CD4-positive, CD25-positive, alpha-beta regulatory T cell (primary cell): ENCODE data around the gene PLAAT5. TPM values are rescaled to one million over a fixed set of nuclear protein-coding genes. Genes with fewer than 3 reads are reported as not detected.

Experiments
- ATAC-seq, 2 donors: fragments of 150-1000 bp; cut with Tn5 transposase; one replicate each; pipeline ENCODE4 v1.10.0; 2021; ENCODE audit warnings: low read depth in 2 of 2, moderate number of reproducible peaks in 2 of 2, moderate library complexity in 1 of 2
- DNase-seq, 3 donors: peaks; one replicate each; pipeline versions ENCODE4 v3.0.0 to v3.0.0-alpha.2; 2012 to 2022; ENCODE audit warnings: mixed read lengths in 1 of 3
- H3K27ac ChIP-seq: one replicate; pipeline ENCODE4 v1.7.0; 2013; ENCODE audit warnings: mild to moderate bottlenecking, low read length; ENCODE audit not compliant: insufficient read depth, poor library complexity, severe bottlenecking
- H3K27me3 ChIP-seq: one replicate; pipeline ENCODE4 v1.7.0; 2013; ENCODE audit warnings: low read length; ENCODE audit not compliant: control insufficient read depth, insufficient read depth
- H3K36me3 ChIP-seq: one replicate; pipeline ENCODE4 v1.7.0; 2013; ENCODE audit warnings: mild to moderate bottlenecking, low read length, moderate library complexity; ENCODE audit not compliant: control insufficient read depth, insufficient read depth
- H3K4me1 ChIP-seq: 2 replicates; pipeline ENCODE4 v1.7.0; 2013; ENCODE audit warnings: mild to moderate bottlenecking, low read length; ENCODE audit not compliant: insufficient read depth, control insufficient read depth, poor library complexity, severe bottlenecking
- H3K4me3 ChIP-seq: one replicate; pipeline ENCODE4 v1.7.0; 2013; ENCODE audit warnings: low read depth, mild to moderate bottlenecking, low read length, moderate library complexity
- H3K9me3 ChIP-seq, 2 experiments: 1 replicate in 1 of 2; 2 replicates in 1 of 2; pipeline ENCODE4 v1.7.0; 2013; ENCODE audit warnings: low read length in 2 of 2, mild to moderate bottlenecking in 1 of 2, moderate library complexity in 1 of 2; ENCODE audit not compliant: control insufficient read depth in 2 of 2
- H3K27ac Mint-ChIP-seq, 3 donors: one replicate each; pipeline ENCODE4 v1.8.0; 2020 to 2022; ENCODE audit warnings: mild to moderate bottlenecking in 3 of 3, mixed read lengths in 3 of 3, moderate library complexity in 2 of 3
- H3K27me3 Mint-ChIP-seq: one replicate; pipeline ENCODE4 v1.8.0; 2022; ENCODE audit warnings: mild to moderate bottlenecking, mixed read lengths
- H3K36me3 Mint-ChIP-seq: one replicate; pipeline ENCODE4 v1.8.0; 2020; ENCODE audit warnings: mixed read lengths
- H3K4me1 Mint-ChIP-seq, 4 donors: one replicate each; pipeline ENCODE4 v1.8.0; 2020 to 2022; ENCODE audit warnings: mixed read lengths in 4 of 4, mild to moderate bottlenecking in 1 of 4
- H3K4me3 Mint-ChIP-seq, 4 donors: one replicate each; pipeline ENCODE4 v1.8.0; 2020 to 2022; ENCODE audit warnings: mild to moderate bottlenecking in 4 of 4, mixed read lengths in 4 of 4, moderate library complexity in 3 of 4
- H3K9me3 Mint-ChIP-seq, 7 donors: one replicate each; pipeline ENCODE4 v1.8.0; 2020 to 2022; ENCODE audit warnings: mixed read lengths in 7 of 7, mild to moderate bottlenecking in 3 of 7, moderate library complexity in 2 of 7
- polyA plus RNA-seq, 4 donors: library from polyadenylated mRNA; unstranded; fragments of 300-500 nt; fragmentation: Illumina TruSeq; gene quantifications; one replicate each; pipeline ENCODE4 v1.2.3, GENCODE V29; 2021
- total RNA-seq: library from RNA; stranded (reverse); gene quantifications from one replicate; pipeline ENCODE4 v1.2.3, GENCODE V29; 2022

PLAAT5 gene, protein sequence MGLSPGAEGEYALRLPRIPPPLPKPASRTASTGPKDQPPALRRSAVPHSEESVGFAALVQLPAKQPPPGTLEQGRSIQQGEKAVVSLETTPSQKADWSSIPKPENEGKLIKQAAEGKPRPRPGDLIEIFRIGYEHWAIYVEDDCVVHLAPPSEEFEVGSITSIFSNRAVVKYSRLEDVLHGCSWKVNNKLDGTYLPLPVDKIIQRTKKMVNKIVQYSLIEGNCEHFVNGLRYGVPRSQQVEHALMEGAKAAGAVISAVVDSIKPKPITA
- total RNA-seq (1.8 TPM), polyA plus RNA-seq (not detected)

DNA sequence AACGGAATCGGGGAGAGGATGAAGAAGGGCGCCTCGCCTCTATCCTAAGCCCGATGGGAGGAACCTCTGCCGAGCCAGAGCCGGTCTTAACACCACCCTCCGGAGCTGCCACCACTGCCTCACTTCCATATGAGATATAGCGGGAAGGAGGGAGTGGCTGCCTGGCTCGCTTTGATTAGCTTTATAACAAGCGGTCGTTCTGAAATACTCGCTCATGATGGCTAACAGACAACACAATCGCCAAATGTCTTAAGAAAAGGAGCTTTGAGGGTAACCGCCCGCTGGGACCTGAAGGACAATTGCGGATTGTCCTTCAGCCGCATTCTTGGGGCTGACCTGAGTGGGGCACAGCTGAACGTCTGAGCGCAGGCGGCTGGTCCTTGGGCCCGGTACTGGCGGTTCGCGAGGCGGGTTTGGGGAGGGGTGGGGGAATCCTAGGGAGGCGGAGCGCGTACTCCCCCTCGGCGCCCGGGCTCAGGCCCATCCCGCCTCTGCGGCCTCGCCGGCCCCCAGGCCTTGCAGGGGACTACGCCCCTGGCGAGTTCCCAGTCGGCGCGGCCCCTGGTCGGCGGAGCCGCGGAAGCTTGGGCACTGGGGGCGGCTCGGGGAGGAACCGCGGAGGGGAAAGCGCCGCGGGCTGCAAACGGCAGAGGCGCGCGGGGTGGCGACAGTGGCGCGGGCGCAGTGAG, at the start of gene PLAAT5:
Gene PLAAT5, minus strand, starts transcription at position 617 of the 689 bp plus-strand sequence. Its CDS starts 133 bp downstream, at position 484.
- Histone ChIP-seq H3K9me3 (peaks cover 0 to under 1% of the 10 kb centered on the region in 2 experiments), H3K36me3 (no peaks in the 10 kb centered on the region), H3K4me1 (peaks cover 10% of the 10 kb centered on the region), H3K27me3 (peaks cover 21% of the 10 kb centered on the region), H3K27ac (no peak within 1 kb of the TSS), H3K4me3 (peak within 1 kb of the TSS; percentile 77)
- H3K27ac Mint-ChIP-seq: peak within 1 kb of the TSS in 2 of 3 donors; percentile 47 to 50
- peaks cover 0 to 5% (median 0%) of the 10 kb centered on the region in 7 donors for H3K9me3 Mint-ChIP-seq
- H3K4me3 Mint-ChIP-seq: peak within 1 kb of the TSS; percentile 24 to 83 (median 76)
- H3K36me3 Mint-ChIP-seq: no peaks in the 10 kb centered on the region
- peak in 1 of 2 donors; percentile 40 for ATAC-seq
- peaks cover 83% of the 10 kb centered on the region for H3K27me3 Mint-ChIP-seq
- DNase-seq: no peak
- H3K4me1 Mint-ChIP-seq: peaks cover 0 to 21% (median 9%) of the 10 kb centered on the region in 4 donors

DNA sequence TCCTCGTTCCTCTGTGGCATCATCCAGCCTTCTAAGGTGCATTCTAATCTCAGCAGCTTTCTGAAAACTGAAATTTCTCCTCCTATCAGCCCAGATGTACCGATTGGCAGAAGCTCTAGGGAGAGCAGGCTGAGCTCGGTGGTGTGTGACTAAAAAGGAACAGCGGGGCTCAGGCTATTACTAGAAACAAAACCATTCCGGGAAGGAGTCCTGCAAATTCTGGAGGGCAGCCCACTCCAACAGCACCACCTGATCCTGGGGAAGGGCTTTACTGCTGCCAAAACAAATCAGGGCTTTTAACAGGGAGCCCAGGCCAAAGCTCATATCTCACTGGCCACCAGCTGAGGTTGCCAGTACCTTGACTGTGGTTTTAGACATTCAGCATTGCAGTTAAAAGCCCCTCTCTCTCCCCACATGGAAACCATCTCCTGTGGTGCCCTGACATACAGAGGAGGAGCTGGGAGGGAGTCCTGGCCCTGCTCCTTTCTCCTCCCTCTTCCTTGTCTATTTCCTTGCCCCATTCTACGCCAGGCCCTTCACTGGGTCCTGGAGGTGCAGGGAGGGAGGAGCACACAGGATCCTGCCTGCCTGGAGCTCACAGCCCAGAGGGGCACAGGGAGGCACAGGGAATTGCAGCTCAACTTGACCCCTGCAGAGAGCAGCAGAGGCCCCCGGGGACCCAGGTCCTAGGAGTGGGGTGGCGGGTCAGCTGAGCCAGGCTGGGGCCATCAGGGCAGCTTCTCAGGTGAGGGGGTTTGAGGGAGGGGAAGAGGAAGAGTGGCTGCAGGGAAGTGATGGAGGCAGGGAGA, 46.5 kb upstream of the PLAAT5 start:
- Histone ChIP-seq H3K4me3 (peak overlapping the region; percentile 91), H3K9me3 (no peaks in the 10 kb centered on the region), H3K36me3 (peaks cover 10% of the 10 kb centered on the region), H3K4me1 (peaks cover 78% of the 10 kb centered on the region), H3K27ac (peak overlapping the region; percentile 81), H3K27me3 (no peaks in the 10 kb centered on the region)
- ATAC-seq (peak; percentile 33 to 42), DNase-seq (no peak)
- H3K27ac Mint-ChIP-seq: peak overlapping the region; percentile 96 to 98 (median 98)
- peaks cover 29 to 94% (median 59%) of the 10 kb centered on the region in 4 donors for H3K4me1 Mint-ChIP-seq
- peak overlapping the region; percentile 92 to 99 (median 96) for H3K4me3 Mint-ChIP-seq
- H3K36me3 Mint-ChIP-seq: peaks cover 18% of the 10 kb centered on the region
- peaks cover 0 to 1% (median 0%) of the 10 kb centered on the region in 7 donors for H3K9me3 Mint-ChIP-seq
- no peaks in the 10 kb centered on the region for H3K27me3 Mint-ChIP-seq

- Mint-ChIP-seq H3K4me3 (peak within 1 kb of the TSS; percentile 92 to 99 (median 96)), H3K27ac (peak within 1 kb of the TSS; percentile 96 to 98 (median 98)), H3K9me3 (peaks cover 0 to 1% (median 0%) of the 10 kb centered on the region in 7 donors), H3K36me3 (peaks cover 14% of the 10 kb centered on the region), H3K4me1 (peaks cover 29 to 93% (median 60%) of the 10 kb centered on the region in 4 donors), H3K27me3 (no peaks in the 10 kb centered on the region)
- DNase-seq (peak in 2 of 3 donors; percentile 55 to 77), ATAC-seq (peak; percentile 49 to 64)
- Histone ChIP-seq H3K36me3 (peaks cover 6% of the 10 kb centered on the region), H3K4me1 (peaks cover 85% of the 10 kb centered on the region), H3K27ac (peak within 1 kb of the TSS; percentile 81), H3K9me3 (no peaks in the 10 kb centered on the region), H3K27me3 (no peaks in the 10 kb centered on the region), H3K4me3 (peak within 1 kb of the TSS; percentile 91)
Observed at GRCh38 chr11:63536669-63537292, 45.8 kb upstream of the PLAAT5 start, which contains the start of gene PLAAT4. Gene PLAAT4 (plus strand): TSS chr11:63536808. CDS start chr11:63536869, 61 bp downstream.

DNA sequence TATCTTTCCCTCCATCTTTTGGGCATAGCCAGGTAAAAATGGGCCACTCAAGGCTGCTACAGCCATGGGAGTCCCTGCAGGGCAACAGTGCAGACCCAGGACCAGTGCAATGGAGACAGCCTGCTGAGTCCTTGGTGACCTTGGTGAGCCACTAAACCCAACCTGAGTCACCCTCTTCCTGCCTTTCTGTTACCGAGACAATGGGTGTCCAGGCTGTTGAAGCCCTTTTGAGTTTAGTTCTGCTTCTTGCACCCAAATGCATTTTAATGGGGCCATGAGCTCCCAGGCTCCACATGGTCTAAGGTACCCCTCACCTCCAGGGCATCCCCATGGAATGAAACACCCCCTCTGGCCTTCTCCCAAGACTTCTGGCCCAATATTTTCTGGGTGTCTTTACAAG, 44.8 kb upstream of the PLAAT5 start:
- peak overlapping the region; percentile 81 for H3K27ac ChIP-seq
- DNase-seq (no peak), ATAC-seq (no peak)
- peaks cover 88% of the 10 kb centered on the region for H3K4me1 ChIP-seq
- Mint-ChIP-seq H3K36me3 (peaks cover 12% of the 10 kb centered on the region), H3K9me3 (peaks cover 0 to 1% (median 0%) of the 10 kb centered on the region in 7 donors), H3K4me3 (peak overlapping the region; percentile 92 to 99 (median 96)), H3K27ac (peak overlapping the region; percentile 96 to 98 (median 98)), H3K27me3 (no peaks in the 10 kb centered on the region), H3K4me1 (peaks cover 36 to 96% (median 64%) of the 10 kb centered on the region in 4 donors)
- H3K27me3 ChIP-seq: no peaks in the 10 kb centered on the region
- peak overlapping the region; percentile 91 for H3K4me3 ChIP-seq
- peaks cover 6% of the 10 kb centered on the region for H3K36me3 ChIP-seq
- no peaks in the 10 kb centered on the region for H3K9me3 ChIP-seq

DNA sequence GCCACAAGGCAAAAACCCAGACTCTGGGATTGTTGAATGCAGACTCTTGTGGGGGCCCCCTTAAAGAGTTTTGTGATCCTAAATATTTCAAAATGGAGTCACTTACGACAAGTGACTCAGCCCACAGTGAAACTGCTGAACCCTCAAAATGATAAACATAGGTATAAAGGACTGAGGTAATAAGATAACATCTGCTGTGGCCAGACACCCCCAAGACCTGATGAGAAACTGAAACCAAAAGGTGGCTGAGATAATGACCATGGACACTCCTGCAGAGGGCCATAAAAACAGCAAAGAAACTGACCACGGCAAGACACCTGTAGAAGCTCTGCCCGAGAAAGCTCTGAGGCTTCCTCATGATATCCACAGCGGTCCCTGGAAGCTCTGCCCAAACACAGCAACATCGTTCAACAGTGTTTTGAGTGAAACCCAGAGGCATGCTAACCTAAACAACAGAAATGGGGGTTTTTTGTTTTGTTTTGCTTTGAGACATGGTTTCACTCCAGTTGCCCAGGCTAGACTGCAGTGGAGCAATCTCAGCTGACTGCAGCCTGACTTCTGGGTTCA, 44.0 kb upstream of the PLAAT5 start:
- peak overlapping the region; percentile 48 for H3K4me3 ChIP-seq
- peaks cover 36 to 92% (median 64%) of the 10 kb centered on the region in 4 donors for H3K4me1 Mint-ChIP-seq
- H3K27ac Mint-ChIP-seq: peak overlapping the region; percentile 96 to 98 (median 98)
- no peaks in the 10 kb centered on the region for H3K27me3 Mint-ChIP-seq
- peak overlapping the region; percentile 3 to 99 (median 96) for H3K4me3 Mint-ChIP-seq
- DNase-seq: no peak
- peaks cover 6% of the 10 kb centered on the region for H3K36me3 Mint-ChIP-seq
- H3K4me1 ChIP-seq: peaks cover 90% of the 10 kb centered on the region
- H3K9me3 ChIP-seq: no peaks in the 10 kb centered on the region
- ATAC-seq: no peak
- peaks cover 2% of the 10 kb centered on the region for H3K36me3 ChIP-seq
- H3K27me3 ChIP-seq: no peaks in the 10 kb centered on the region
- peaks cover 0 to 1% (median 0%) of the 10 kb centered on the region in 7 donors for H3K9me3 Mint-ChIP-seq
- peak overlapping the region; percentile 81 for H3K27ac ChIP-seq

- peak overlapping the region; percentile 81 for H3K27ac ChIP-seq
- H3K27me3 ChIP-seq: no peaks in the 10 kb centered on the region
- no peaks in the 10 kb centered on the region for H3K27me3 Mint-ChIP-seq
- H3K27ac Mint-ChIP-seq: peak overlapping the region; percentile 72 to 98 (median 76)
- no peaks in the 10 kb centered on the region for H3K9me3 ChIP-seq
- no peaks in the 10 kb centered on the region for H3K36me3 ChIP-seq
- H3K9me3 Mint-ChIP-seq: peaks cover 0 to 1% (median 0%) of the 10 kb centered on the region in 7 donors
- peaks cover 40 to 92% (median 72%) of the 10 kb centered on the region in 4 donors for H3K4me1 Mint-ChIP-seq
- peaks cover 3% of the 10 kb centered on the region for H3K36me3 Mint-ChIP-seq
- peaks cover 90% of the 10 kb centered on the region for H3K4me1 ChIP-seq
- H3K4me3 ChIP-seq: no peak overlapping the region
- ATAC-seq: no peak
- no peak for DNase-seq
- H3K4me3 Mint-ChIP-seq: peak overlapping the region; percentile 41 to 99 (median 68)
Observed at GRCh38 chr11:63534076-63534475, 43.1 kb upstream of the PLAAT5 start.
